Measurements from ENCODE around the gene ARNT2.

Gene ARNT2

GRCh38 chr15:80526556-80527340, 122.6 kb downstream of the ARNT2 start:
- DNase-seq (ENCODE audit: low read depth), result no peak
- H3K4me3 ChIP-seq (ENCODE audit: low read depth, low read length), result no peak overlapping the region
- no peak for TF ChIP-seq MAX (IDR thresholded peaks at IDR 0.05; ENCODE audit: low read depth, low read length)

GRCh38 chr15:80527406-80527805, 123.2 kb downstream of the ARNT2 start:
- H3K4me3 ChIP-seq (ENCODE audit: low read depth, low read length), result no peak overlapping the region
- DNase-seq (ENCODE audit: low read depth), result no peak
- TF ChIP-seq POLR2A (IDR thresholded peaks at IDR 0.05; ENCODE audit: extremely low read depth, insufficient read length) (no peak), MAX (IDR thresholded peaks at IDR 0.05; ENCODE audit: low read depth, low read length) (no peak), CTCF (IDR thresholded peaks at IDR 0.05; ENCODE audit: low read depth, low read length) (no peak)

GRCh38 chr15:80527961-80528360, 123.8 kb downstream of the ARNT2 start:
- DNase-seq (ENCODE audit: low read depth), result no peak
- H3K4me3 ChIP-seq (ENCODE audit: low read depth, low read length), result no peak overlapping the region
- TF ChIP-seq MAX (IDR thresholded peaks at IDR 0.05; ENCODE audit: low read depth, low read length) (no peak), POLR2A (IDR thresholded peaks at IDR 0.05; ENCODE audit: extremely low read depth, insufficient read length) (no peak)

- H3K4me3 ChIP-seq (ENCODE audit: low read depth, low read length), result no peak overlapping the region
- no peak for DNase-seq (ENCODE audit: low read depth)
- TF ChIP-seq CTCF (IDR thresholded peaks at IDR 0.05; ENCODE audit: low read depth, low read length), result no peak
- no peak for TF ChIP-seq MAX (IDR thresholded peaks at IDR 0.05; ENCODE audit: low read depth, low read length)
- no peak for TF ChIP-seq MYC (IDR thresholded peaks at IDR 0.05; ENCODE audit: low read depth, low read length)
- TF ChIP-seq POLR2A (IDR thresholded peaks at IDR 0.05; ENCODE audit: extremely low read depth, insufficient read length), result no peak
Observed at GRCh38 chr15:80530737-80531365, 126.7 kb downstream of the ARNT2 start.

GRCh38 chr15:80531388-80531787, 127.2 kb downstream of the ARNT2 start:
- DNase-seq (ENCODE audit: low read depth), result no peak
- no peak for TF ChIP-seq CTCF (IDR thresholded peaks at IDR 0.05; ENCODE audit: low read depth, low read length)
- TF ChIP-seq MAX (IDR thresholded peaks at IDR 0.05; ENCODE audit: low read depth, low read length), result no peak
- TF ChIP-seq MYC (IDR thresholded peaks at IDR 0.05; ENCODE audit: low read depth, low read length), result no peak
- no peak for TF ChIP-seq POLR2A (IDR thresholded peaks at IDR 0.05; ENCODE audit: extremely low read depth, insufficient read length)
- no peak overlapping the region for H3K4me3 ChIP-seq (ENCODE audit: low read depth, low read length)

- no peak overlapping the region for H3K4me3 ChIP-seq (ENCODE audit: low read depth, low read length)
- TF ChIP-seq POLR2A (IDR thresholded peaks at IDR 0.05; ENCODE audit: extremely low read depth, insufficient read length) (no peak), MYC (IDR thresholded peaks at IDR 0.05; ENCODE audit: low read depth, low read length) (no peak), MAX (IDR thresholded peaks at IDR 0.05; ENCODE audit: low read depth, low read length) (no peak), CTCF (IDR thresholded peaks at IDR 0.05; ENCODE audit: low read depth, low read length) (no peak)
- DNase-seq (ENCODE audit: low read depth), result no peak
Observed at GRCh38 chr15:80531796-80532195, 127.6 kb downstream of the ARNT2 start.

Measured in NB4 (cell line).